Endothelial cell of umbilical vein (primary cell): ENCODE results near the gene ATXN1. TPM values are rescaled to one million over a fixed set of nuclear protein-coding genes. Genes with fewer than 3 reads are reported as not detected.

Source experiments
- BruUV-seq: library from RNA; stranded (reverse); fragments of 400-500 nt; replicated peaks from 2 replicates; lab custom pipeline; 2021; lab: Mats Ljungman, UMichigan
- CTCF ChIA-PET: fragments of 300-600, 350-600 bp; sonication (Branson Sonifier 250); formaldehyde crosslinking; loops from one replicate; lab custom pipeline; 2021; ENCODE audit warnings: antibody characterized with exemption, inconsistent platforms; lab: Charles Lee
- POLR2A ChIA-PET: fragments of 300-600, 350-600 bp; sonication (Branson Sonifier 250); formaldehyde crosslinking; loops from one replicate; lab custom pipeline; 2021; ENCODE audit warnings: antibody characterized with exemption, inconsistent platforms; lab: Charles Lee
- DNase-seq: peaks from one replicate; pipeline ENCODE4 v3.0.0-alpha.2; 2011; ENCODE audit warnings: low read depth, low spot score
- FAIRE-seq: peaks from 2 replicates; lab custom pipeline; 2011; peaks lifted over from hg19 to GRCh38; lab: Jason Lieb, UNC
- H2AFZ ChIP-seq: 2 replicates; pipeline ENCODE4 v1.6.0; 2012; ENCODE audit warnings: low read depth, low read length, control low read depth, inconsistent platforms
- H3K27ac ChIP-seq: 2 replicates; pipeline ENCODE4 v1.5.1; 2011; ENCODE audit warnings: low read depth, mild to moderate bottlenecking, control low read depth, low read length, moderate library complexity; ENCODE audit not compliant: insufficient read depth
- H3K27me3 ChIP-seq, 2 experiments: 2 replicates each; pipeline versions ENCODE4 v1.6.0 to v1.6.1; 2011; ENCODE audit warnings: low read length in 2 of 2, mixed read lengths in 1 of 2; ENCODE audit not compliant: control insufficient read depth in 2 of 2, insufficient read depth in 2 of 2
- H3K36me3 ChIP-seq, 2 experiments: 2 replicates in 1 of 2; 3 replicates in 1 of 2; pipeline ENCODE4 v1.5.1; 2011; ENCODE audit warnings: low read length in 2 of 2, mild to moderate bottlenecking in 1 of 2, moderate library complexity in 1 of 2; ENCODE audit not compliant: control insufficient read depth in 2 of 2, insufficient read depth in 2 of 2; ENCODE audit errors: extremely low read depth in 1 of 2
- H3K4me1 ChIP-seq: 3 replicates; pipeline ENCODE4 v1.5.1; 2011; ENCODE audit warnings: mild to moderate bottlenecking, low read length; ENCODE audit not compliant: control insufficient read depth, insufficient read depth; ENCODE audit errors: extremely low read depth
- H3K4me2 ChIP-seq: 2 replicates; pipeline ENCODE4 v1.6.1; 2011; ENCODE audit warnings: low read length, control low read depth, mixed read lengths; ENCODE audit not compliant: insufficient read depth
- H3K4me3 ChIP-seq, 3 experiments: fragments of 200-600 bp in 1 of 3; sonication (generic), shearing (Covaris generic) in 1 of 3; replicated peaks in 1 of 3; 2 replicates each; pipeline ENCODE4 v1.5.1; 2011 to 2016; ENCODE audit warnings: control low read depth in 3 of 3, low read length in 3 of 3, mild to moderate bottlenecking in 2 of 3, inconsistent platforms in 1 of 3, low read depth in 1 of 3, moderate library complexity in 1 of 3; ENCODE audit not compliant: insufficient read depth in 1 of 3
- H3K79me2 ChIP-seq: 2 replicates; pipeline ENCODE4 v1.6.0; 2012; ENCODE audit warnings: low read length, inconsistent platforms; ENCODE audit not compliant: control insufficient read depth, insufficient read depth
- H3K9ac ChIP-seq: replicated peaks from 2 replicates; pipeline ENCODE3; 2011; ENCODE audit warnings: low read length, control low read depth; ENCODE audit not compliant: insufficient read depth; ENCODE audit errors: extremely low read depth
- H3K9me1 ChIP-seq: replicated peaks from 3 replicates; pipeline ENCODE4 v1.6.0; 2011; ENCODE audit warnings: mild to moderate bottlenecking, low read length; ENCODE audit not compliant: control insufficient read depth, insufficient read depth; ENCODE audit errors: extremely low read depth
- H3K9me3 ChIP-seq: replicated peaks from 2 replicates; pipeline ENCODE4 v1.5.1; 2012; ENCODE audit warnings: low read length, inconsistent platforms; ENCODE audit not compliant: control insufficient read depth, insufficient read depth
- H4K20me1 ChIP-seq: replicated peaks from 2 replicates; pipeline ENCODE3; 2011; ENCODE audit warnings: mild to moderate bottlenecking, low read length; ENCODE audit not compliant: control insufficient read depth, insufficient read depth; ENCODE audit errors: extremely low read depth
- EZH2 ChIP-seq: IDR thresholded peaks from 2 replicates; pipeline ENCODE4 v1.6.1; 2012; ENCODE audit warnings: borderline replicate concordance, low read depth, mild to moderate bottlenecking, moderate library complexity, low read length, inconsistent platforms; ENCODE audit not compliant: severe bottlenecking
- GATA2 ChIP-seq: IDR thresholded peaks from 2 replicates; pipeline ENCODE4 v1.7.0; 2011; ENCODE audit warnings: low read depth, mild to moderate bottlenecking, moderate library complexity, mixed read lengths, low read length; ENCODE audit not compliant: insufficient read length, insufficient read depth
- MYC ChIP-seq: IDR thresholded peaks from one replicate; pipeline ENCODE4 v1.6.1; 2011; ENCODE audit warnings: mild to moderate bottlenecking, low read depth, low read length
- dilution Hi-C: fragments of 300-500 bp; cut with MboI; formaldehyde crosslinking; loops from one replicate; pipeline ENCODE4 v1.15.0; 2019; ENCODE audit warnings: low sequenced_read_pairs; ENCODE audit not compliant: extremely low pct_ligation_motif_present
- intact Hi-C: fragments of 100-400 bp; cut with micrococcal nuclease; formaldehyde crosslinking; loops from one replicate; pipeline ENCODE4 v1.10.0; 2022
- polyA plus RNA-seq, 4 experiments: library from polyadenylated mRNA; depleted of rRNA in 3 of 4; stranded (reverse) in 3 of 4; unstranded in 1 of 4; fragments of >200 nt; gene quantifications; 2 replicates each; pipeline versions ENCODE4 v1.2.1 to v1.2.3, GENCODE V29; 2011 to 2012; ENCODE audit warnings: missing spikeins in 1 of 4
- total RNA-seq: library from RNA; stranded (reverse); gene quantifications from 2 replicates; pipeline ENCODE4 v1.2.3, GENCODE V29; 2021
- TF ChIP-seq, protein P1 (sequence below), 2 donors: IDR thresholded peaks; 1 replicate in 1 of 2; 2 replicates in 1 of 2; pipeline ENCODE4 v1.5.1; 2011; ENCODE audit warnings: low read length in 2 of 2, mild to moderate bottlenecking in 2 of 2, moderate library complexity in 2 of 2, control low read depth in 1 of 2, inconsistent platforms in 1 of 2, low read depth in 1 of 2; ENCODE audit not compliant: insufficient read depth in 1 of 2; ENCODE audit errors: extremely low read depth in 1 of 2

The ATXN1 gene
- total and polyA plus RNA-seq, 2 donors (not counting 3 experiments of a cell fraction or from before 2014, with no cell fraction given): 16.4 to 33.0 TPM

DNA sequence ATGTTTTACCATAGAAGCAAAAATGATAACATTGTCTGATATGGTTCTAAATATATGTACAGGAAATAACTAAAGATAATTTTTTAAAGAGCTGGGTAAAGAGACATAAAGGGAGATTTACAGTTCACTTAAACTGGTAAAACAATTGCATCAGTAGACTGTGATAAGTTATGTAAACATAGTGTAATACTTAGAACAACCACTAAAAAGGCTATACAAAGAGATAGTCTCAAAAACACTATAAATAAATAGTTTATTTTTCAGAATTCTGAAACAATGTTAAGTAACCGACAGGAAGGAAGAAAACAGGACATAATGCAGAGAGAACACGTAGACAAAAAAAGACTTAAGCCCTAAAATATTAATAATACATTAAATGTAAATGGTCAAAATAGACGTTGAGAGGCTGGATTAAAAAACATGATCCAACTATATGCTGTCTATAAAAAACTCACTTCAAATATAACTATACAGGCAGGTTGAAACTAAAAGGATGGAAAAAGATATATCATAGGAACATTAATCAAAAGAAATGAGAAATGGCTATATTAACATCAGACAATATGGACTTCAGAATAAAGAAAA is 32.7 kb upstream of the ATXN1 start:
- Histone ChIP-seq H3K9ac (no peak overlapping the region), H3K36me3 (no peaks in the 10 kb centered on the region), H3K4me1 (no peaks in the 10 kb centered on the region), H3K4me3 (no peak overlapping the region), H3K4me2 (no peak overlapping the region), H4K20me1 (no peaks in the 10 kb centered on the region), H3K9me1 (no peaks in the 10 kb centered on the region), H2AFZ (no peak overlapping the region), H3K27me3 (peaks cover 0 to 2% of the 10 kb centered on the region in 2 experiments), H3K27ac (no peak overlapping the region), H3K9me3 (no peaks in the 10 kb centered on the region), H3K79me2 (no peaks in the 10 kb centered on the region)
- dilution Hi-C loops (no loop called here), intact Hi-C loops (no loop called here)
- no TSS peak for BruUV-seq
- TF ChIP-seq, protein P1, sequence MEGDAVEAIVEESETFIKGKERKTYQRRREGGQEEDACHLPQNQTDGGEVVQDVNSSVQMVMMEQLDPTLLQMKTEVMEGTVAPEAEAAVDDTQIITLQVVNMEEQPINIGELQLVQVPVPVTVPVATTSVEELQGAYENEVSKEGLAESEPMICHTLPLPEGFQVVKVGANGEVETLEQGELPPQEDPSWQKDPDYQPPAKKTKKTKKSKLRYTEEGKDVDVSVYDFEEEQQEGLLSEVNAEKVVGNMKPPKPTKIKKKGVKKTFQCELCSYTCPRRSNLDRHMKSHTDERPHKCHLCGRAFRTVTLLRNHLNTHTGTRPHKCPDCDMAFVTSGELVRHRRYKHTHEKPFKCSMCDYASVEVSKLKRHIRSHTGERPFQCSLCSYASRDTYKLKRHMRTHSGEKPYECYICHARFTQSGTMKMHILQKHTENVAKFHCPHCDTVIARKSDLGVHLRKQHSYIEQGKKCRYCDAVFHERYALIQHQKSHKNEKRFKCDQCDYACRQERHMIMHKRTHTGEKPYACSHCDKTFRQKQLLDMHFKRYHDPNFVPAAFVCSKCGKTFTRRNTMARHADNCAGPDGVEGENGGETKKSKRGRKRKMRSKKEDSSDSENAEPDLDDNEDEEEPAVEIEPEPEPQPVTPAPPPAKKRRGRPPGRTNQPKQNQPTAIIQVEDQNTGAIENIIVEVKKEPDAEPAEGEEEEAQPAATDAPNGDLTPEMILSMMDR (IDR thresholded peaks at IDR 0.05; ENCODE audit: extremely low read depth in 1 of 2, insufficient read depth in 1 of 2, low read depth in 1 of 2, low read length in 2 of 2): no peak
- TF ChIP-seq MYC: no peak
- TF ChIP-seq GATA2: no peak
- no peak for TF ChIP-seq EZH2
- CTCF ChIA-PET: interaction anchor here (0.8 kb wide), 2 partner anchors 12 to 23 kb away, joined by 3 read pairs; no protein-coding TSS in a partner anchor
- no peak for FAIRE-seq
- no peak for DNase-seq
- POLR2A ChIA-PET: no interaction called here
